ENCODE measurements around the gene VWA7. TPM values are rescaled to one million over a fixed set of nuclear protein-coding genes. Genes with fewer than 3 reads are reported as not detected.

The VWA7 gene
- total RNA-seq, 2 experiments from 2014 or later: 1.6 to 1.9 TPM

DNA sequence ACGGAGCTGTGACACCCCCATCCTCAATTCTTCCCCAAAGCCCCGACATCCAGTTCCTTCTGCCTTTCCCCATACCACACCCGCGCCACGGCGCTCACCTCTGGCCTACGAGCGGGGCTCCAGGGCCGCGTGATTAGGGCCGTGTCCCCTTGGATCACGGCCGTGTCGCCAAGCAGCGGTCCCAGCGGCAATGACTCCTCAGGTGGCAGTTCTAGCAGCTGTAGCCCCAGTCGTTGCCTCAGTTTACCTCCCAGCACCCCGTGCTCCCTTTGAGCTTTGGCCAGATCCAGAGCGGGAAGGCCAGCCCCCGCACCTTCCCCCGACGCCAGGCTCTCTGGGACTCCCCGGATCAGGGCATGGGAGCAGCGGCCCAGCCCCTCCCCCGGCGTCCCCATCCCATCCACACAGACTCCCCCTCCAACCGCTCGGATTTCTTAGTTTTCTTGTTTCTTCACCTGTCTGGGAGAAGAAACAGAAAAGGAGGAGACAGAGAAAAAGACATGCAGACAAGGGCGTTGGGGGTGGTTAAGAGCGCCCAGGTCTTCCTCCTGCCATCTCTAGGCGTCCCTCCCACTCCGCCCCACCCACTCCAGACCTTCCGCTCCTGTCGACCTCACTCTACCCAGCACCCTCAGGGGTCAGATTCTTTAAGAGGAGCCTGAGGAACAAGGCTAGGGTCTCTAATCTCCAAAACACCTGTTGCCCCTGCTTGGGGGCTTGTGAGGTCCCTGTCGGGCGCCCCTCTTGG, 48.2 kb downstream of the VWA7 start, which contains the start of gene DDAH2:
Gene DDAH2, minus strand, starts transcription at position 533 of the 748 bp plus-strand sequence. Its CDS starts 138 bp downstream, at position 395.
- POLR2A ChIA-PET: interaction anchor here (2.0 kb wide), 1 partner anchor 86 kb away, joined by 5 read pairs; the partner anchor contains the start of genes HSPA1A and HSPA1L
- CTCF ChIA-PET: interaction anchor here (0.8 to 5.1 kb wide), 16 partner anchors 11 to 183 kb away, joined by 3 to 46 read pairs (median 4); partner anchors contain the start of genes C6orf47, HSPA1B, LY6G5C and LY6G6D

DNA sequence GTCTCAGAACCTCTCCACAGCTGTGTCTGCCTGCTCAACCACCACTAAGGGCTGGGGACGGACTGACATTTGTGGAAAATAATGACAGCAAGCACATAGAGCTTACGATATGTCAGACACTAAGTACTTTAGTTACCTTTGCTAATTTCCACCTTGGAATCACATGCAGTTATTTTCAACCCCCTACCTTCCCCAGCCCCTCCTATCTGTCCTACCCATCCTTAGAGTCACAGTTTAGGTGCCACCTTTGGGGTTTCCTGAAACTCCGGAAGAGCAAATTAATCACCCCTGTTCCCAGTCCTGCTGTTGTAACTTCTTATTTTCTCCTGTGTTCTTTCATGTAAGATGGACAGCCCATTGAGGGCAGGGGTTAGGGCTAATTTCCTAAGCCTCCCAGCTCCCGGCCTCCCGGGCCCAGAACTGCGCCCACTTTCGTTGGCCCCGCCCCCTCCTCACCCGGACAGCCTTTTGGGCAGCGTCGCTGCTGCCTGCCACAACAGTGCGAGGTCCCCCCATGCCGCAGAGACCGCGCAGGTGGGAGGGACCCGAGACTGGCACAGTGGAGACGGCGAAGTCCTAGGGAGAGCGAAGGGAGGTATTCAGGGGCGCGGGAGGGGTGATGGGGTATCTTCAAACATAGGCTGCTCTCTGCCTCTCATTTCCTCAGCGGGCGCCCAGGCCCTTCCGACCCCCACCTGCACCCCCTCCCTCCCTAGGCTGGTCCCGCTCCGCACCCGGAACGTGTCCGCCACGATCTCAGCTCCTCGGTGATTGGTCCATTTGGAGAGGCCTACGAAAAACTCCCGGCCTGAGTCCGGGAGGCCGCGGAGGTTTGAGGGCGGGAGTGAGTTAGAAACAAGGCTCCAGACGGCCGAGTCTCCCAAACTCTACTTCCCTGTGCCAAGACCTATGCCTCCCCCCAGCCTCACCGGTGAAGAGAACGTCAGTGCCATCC, 49.1 kb downstream of the VWA7 start:
- ChIA-PET CTCF (interaction anchor here (0.6 to 5.1 kb wide), 9 partner anchors 12 to 108 kb away, joined by 3 to 46 read pairs (median 5); partner anchors contain the start of genes LY6G5C, MSH5 and VARS1), POLR2A (no interaction called here)

DNA sequence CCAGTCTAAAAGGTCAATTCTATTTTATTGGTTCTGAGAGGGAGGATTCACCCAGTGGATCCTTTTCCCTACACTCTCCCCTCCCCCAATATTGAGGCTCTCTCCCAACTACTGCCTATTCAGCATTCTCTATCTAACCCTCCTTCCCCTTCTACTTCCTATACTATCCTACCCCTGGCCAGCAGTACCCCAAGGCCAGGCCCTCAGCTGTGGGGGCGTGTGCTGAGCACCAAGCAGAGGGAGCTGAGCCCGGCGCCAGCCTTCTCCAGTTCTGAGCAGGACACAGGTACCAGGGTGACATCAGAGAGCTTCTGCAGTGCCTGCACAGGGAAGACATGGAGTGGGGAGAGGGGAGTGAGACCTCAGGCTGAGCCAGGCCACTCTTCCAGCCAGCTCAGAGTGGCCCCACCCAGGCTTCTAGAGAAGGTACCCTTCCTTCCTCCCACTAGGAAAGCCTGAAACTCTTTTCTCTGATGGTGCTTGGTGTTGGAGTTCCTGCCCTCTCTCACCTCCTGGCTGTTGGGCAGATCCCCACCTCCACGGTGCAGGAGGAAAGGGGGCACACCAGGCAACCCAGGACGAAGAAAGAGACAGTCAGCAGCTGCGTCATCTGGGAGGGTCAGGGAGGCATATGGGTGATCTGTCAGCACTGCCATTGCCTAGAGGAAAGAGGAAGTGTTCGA, 50.0 kb downstream of the VWA7 start:
- CTCF ChIA-PET: interaction anchor here (0.6 to 5.1 kb wide), 4 partner anchors 12 to 69 kb away, joined by 3 to 46 read pairs (median 12); partner anchors contain the start of genes MSH5 and VARS1
- POLR2A ChIA-PET: no interaction called here

DNA sequence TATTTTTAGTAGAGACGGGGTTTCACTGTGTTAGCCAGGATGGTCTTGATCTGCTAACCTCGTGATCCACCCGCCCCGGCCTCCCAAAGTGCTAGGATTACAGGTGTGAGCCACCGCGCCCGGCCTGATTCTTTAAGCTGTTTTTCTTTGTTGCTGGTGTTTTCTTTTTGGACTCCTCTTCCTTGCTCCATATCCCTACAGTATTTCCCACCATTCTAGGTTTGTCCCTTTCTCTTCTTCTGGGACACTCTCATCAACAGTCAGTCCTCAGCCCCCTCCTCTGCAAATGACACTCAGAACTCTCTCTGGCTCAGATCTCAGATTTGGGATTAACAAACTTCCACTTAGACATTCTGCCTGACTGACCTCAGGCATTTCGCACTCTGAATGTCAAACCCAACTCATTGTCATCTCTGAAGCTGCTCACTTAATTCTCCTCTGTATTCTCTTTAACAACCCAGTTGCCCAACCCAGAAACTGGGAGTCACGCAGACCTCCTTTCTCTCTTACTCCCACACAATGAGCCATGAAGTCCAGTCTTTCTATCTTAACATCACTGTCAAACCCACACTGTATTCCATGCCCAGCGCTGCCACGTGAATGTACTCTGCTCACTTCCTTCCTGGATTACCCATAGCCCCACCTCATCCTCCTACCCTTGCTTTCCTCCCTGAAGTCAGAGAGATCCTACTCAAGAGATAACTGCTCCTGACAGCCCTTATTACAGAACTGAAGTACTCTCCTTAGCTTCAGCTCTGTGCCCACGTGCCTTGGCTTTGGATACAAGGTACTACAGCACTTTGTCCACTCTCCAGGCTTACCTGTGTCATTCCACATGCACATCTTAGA, 51.4 kb downstream of the VWA7 start:
- ChIA-PET CTCF (interaction anchor here (0.7 kb wide), 1 partner anchor 65 kb away, joined by 4 read pairs; no protein-coding TSS in a partner anchor), POLR2A (interaction anchor here (0.5 to 0.6 kb wide), 2 partner anchors 13 to 79 kb away, joined by 3 read pairs; no protein-coding TSS in a partner anchor)

DNA sequence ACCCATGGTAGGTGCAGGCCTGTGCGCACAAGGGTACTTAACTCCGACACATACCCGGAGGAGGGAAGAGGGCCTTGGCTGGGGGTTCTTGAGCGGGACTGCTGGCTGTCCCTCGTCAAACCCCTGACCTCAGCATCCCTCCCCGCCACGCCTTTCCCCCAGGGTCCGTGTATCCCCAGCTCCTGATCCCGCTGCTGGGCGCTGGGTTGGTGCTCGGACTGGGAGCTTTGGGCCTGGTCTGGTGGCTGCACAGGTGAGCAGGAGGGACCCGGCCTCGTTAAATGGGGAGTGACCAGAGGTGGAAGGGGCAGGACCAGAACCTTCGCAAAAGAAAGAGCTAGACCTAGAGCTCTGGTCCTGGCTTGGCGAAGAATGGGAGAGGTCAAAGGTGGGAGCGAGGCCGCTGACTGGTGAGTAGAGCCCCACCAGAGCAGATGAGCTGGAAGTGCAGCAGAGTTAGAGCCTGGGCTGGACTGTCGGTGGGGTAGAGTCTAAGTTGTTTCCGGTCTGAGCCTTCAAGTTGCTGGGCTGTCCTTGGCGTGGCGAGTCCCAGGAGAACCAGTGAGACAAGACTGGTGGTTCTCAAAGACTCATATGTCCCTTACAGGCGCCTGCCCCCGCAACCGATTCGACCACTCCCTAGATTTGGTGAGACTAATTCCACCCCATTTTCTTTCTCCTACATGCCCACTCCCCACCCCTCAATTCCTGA, 53.0 kb downstream of the VWA7 start:
- POLR2A ChIA-PET: no interaction called here
- CTCF ChIA-PET: interaction anchor here (0.6 to 0.8 kb wide), 2 partner anchors 26 to 95 kb away, joined by 3 read pairs; no protein-coding TSS in a partner anchor

DNA sequence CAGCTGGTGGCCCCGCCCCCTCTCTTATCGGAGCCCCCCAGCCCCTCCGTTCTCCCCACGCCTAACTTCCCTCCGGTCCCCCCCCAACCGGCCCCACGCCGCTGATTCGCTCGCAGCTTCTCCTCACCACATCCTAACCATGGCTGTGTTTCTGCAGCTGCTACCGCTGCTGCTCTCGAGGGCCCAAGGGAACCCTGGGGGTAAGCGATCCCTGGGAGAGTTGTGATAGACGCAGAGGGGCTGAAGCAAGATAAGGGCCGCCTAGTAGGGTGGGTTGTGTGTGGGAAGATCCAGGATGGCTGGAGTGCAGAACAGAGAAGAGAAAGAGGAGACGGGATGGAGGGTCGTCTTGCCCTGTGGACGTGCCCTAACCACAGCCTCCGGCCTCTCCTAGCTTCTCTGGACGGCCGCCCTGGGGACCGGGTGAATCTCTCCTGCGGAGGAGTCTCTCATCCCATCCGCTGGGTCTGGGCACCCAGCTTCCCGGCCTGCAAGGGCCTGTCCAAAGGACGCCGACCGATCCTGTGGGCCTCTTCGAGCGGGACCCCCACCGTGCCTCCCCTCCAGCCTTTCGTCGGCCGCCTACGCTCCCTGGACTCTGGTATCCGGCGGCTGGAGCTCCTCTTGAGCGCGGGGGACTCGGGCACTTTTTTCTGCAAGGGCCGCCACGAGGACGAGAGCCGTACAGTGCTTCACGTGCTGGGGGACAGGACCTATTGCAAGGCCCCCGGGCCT, 53.7 kb downstream of the VWA7 start, which contains the start of gene MPIG6B:
Gene MPIG6B, plus strand, starts transcription at position 129 of the 735 bp plus-strand sequence. Its CDS starts 11 bp downstream, at position 140.
- POLR2A ChIA-PET: no interaction called here
- CTCF ChIA-PET: interaction anchor here (0.7 kb wide), 1 partner anchor 143 kb away, joined by 3 read pairs; no protein-coding TSS in a partner anchor

DNA sequence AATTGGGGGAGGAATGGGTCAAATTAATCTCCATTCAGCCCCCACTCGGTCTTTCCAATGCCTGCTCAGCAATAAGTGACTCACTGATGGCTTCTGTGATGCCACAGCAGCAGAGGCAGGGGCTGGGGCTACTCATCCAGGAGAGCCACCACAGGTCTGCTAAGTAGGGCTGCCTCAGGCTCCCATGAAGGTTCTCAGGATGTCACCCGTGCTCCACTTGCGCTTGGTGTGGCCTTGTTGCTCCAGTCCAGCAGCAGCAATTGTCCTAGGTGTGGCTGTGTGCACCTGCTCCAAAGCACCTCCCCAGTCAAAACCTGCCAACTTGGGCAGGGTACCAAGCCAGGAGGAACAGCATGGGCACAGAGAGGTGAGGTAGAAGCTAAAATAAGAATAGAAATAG, 55.0 kb downstream of the VWA7 start:
- ChIA-PET POLR2A (no interaction called here), CTCF (interaction anchor here (0.6 kb wide), 1 partner anchor 195 kb away, joined by 3 read pairs; no protein-coding TSS in a partner anchor)

DNA sequence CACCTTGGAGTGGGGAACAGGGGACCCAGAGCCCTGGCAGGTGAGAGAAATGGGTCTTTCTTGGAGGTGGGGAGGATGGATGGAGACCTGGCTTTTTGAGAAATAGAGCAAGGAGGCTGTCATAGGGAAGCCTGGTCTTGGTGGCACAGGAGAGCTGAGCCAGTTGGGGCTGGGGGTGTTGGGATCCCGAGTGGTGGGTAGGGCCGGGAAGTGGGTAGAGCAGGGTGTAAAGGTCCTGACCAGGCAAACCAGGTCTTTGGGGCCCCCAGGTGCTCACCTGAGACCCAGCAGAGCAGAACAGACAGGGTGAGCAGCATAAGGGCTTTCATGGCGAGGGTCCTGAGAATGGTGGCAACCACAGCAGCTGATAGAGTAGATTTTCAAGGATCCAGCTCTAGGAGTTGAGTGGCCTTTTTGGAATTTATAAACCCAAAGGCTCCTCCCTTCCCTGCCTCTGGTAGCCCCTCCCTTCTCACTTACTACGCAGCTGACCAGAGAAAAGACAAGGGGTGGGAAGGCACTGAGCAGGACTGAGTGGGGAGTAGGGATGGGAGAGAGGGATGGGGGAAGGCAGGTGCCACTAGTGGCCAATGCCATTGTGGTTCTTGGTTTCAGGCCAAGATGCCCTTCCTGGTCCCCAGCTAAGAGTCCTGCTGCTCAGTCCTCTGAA, 55.6 kb downstream of the VWA7 start, which contains the start of gene LY6G6C:
Gene LY6G6C, minus strand, starts transcription at position 396 of the 670 bp plus-strand sequence. Its CDS starts 67 bp downstream, at position 329.
- ChIA-PET POLR2A (no interaction called here), CTCF (no interaction called here)

DNA sequence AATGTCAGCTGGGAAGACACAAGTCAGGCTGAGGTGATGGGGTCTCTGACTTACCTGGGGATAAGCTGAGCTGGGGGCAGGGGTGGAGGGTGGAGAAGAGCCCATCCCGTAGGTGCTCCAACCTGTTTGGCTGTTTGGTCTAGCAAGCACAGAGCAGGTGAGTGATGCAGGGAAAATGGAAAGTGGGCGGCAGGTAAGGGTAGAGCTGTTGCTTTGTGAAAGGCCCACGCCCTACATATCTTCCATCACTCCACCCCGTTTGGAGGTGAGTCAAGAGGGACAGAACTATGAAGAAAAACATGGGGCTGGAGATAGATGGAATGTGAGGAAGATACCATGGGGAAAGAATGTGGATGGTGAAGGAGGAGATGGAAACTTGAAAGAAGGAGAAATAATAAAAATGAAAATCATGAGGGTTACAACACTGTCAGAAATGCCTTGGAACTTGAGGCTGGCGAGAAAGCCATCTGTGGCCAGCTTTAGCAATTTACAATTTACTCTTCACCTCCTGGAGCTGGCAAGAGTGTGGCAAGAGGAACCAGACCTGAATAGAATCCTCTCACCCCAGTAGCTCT, 56.8 kb downstream of the VWA7 start:
- ChIA-PET POLR2A (no interaction called here), CTCF (interaction anchor here (0.9 kb wide), 1 partner anchor 10 kb away, joined by 3 read pairs; no protein-coding TSS in a partner anchor)

DNA sequence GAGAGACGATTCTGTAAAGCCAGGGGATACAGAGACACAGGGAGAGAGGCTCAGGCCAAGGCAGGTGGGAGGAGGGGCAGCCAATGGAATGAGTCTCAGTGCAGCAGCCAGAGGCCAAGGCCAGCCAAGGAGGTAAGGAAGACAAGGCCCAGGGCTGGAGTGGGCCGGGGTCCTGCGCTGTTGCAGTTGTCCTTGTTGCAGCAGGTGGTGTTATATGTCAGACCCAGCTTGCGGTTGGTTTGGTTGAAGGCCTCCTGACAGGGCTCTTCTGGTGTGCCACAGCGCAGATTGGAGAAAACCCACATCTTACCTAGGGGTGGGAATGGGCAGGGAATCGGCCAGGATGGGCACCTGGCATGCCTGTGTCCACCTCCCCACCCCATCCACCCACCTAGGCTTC, 58.1 kb downstream of the VWA7 start:
- ChIA-PET POLR2A (no interaction called here), CTCF (interaction anchor here (0.8 kb wide), 1 partner anchor 15 kb away, joined by 3 read pairs; the partner anchor contains the start of gene ABHD16A)

DNA sequence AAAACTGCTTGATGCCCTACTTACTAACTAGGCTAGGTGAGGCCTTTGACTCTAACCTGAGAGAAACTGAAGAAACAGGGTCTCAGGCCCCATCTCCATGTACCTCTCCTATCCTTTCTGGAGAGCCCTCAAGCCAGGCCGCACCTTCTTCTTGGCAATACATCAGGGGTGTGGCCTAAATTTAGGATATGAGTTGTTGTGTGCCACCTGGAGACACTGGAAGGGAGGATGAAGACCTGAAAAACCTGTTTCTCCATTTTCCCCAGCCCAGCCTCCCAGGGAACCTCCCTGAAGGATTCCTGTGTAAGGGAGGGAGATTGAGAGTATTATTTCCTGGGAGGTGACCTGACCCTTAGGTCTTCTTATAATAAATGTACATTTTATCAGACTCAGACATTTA, 58.9 kb downstream of the VWA7 start:
- POLR2A ChIA-PET: no interaction called here
- CTCF ChIA-PET: no interaction called here

DNA sequence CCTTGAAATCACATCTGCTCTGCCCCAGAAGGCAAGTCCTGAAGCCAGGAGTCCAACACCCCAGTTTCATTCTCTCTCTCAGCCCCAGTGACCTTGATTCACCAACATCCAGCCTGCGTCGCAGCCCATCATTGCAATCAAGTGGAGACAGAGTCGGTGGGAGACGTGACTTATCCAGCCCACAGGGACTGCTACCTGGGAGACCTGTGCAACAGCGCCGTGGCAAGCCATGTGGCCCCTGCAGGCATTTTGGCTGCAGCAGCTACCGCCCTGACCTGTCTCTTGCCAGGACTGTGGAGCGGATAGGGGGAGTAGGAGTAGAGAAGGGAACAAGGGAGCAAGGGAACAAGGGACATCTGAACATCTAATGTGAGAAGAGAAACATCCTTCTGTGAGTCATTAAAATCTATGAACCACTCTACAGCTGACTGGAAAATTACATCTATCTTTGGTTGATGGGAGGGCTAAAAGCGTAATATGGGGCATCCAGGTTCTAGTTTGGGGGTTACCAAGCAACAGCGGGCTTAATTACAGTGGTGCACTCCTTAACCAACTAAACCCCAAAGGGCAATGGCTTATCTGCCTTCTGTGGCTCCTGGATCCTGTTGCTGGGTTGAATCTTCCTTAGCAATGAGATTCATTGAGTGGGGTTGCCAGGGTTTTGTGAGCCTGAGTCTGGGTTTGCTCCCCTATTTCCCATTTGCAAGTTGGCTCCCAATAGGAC, 59.5 kb downstream of the VWA7 start:
- POLR2A ChIA-PET: no interaction called here

More for the DNA sequence above, 59.5 kb downstream of the VWA7 start:
- CTCF ChIA-PET: no interaction called here

All from activated CD8-positive, alpha-beta memory T cell treated with anti-CD3 and anti-CD28 coated beads for 36 hours (primary cell).